Measurements from ENCODE around the gene MARK4.

The MARK4 gene

DNA sequence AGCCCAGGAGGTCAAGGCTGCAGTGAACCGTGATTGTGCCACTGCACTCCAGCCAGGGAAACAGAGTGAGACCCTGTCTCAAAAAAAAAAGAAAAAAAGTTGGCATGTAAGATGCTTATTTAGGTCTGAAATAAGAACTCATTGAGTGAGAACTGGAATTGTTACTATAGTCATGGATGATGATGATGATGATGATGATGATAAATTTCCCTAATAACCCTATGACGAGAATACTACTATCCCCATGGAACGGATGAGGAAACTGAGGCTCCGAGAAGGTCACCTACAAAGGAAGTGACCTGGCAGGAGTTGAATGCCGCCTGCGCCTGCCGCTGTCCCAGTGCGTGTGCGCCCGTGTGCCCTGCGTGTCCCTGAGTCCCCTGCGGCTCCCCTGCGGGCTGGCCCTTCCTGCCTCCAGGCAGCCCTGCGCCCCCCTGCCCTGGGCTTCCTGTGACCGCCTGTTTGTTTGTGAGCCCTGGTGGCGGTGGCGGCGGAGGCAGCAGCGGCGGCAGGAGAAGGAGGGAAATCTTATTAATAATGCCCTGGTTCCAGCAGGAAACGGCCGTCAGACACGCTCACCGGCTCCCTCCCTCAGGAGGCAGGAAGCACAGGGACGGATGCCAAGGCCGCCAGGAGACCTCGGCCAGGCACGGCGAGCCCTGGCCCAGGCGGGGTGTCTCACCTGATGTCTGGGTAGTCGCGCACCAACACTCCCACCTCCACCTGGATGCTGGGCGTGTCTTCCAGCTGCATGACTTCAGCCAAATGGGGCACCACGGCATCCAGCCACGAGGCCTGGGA, 35.5 kb upstream of the MARK4 start:
- in situ Hi-C loops (cut with MboI; ENCODE audit: low pct_unique_long_range_greater_than_20kb, low sequenced_read_pairs, unreplicated experiment) = no loop called here
- TF ChIP-seq, protein P1, sequence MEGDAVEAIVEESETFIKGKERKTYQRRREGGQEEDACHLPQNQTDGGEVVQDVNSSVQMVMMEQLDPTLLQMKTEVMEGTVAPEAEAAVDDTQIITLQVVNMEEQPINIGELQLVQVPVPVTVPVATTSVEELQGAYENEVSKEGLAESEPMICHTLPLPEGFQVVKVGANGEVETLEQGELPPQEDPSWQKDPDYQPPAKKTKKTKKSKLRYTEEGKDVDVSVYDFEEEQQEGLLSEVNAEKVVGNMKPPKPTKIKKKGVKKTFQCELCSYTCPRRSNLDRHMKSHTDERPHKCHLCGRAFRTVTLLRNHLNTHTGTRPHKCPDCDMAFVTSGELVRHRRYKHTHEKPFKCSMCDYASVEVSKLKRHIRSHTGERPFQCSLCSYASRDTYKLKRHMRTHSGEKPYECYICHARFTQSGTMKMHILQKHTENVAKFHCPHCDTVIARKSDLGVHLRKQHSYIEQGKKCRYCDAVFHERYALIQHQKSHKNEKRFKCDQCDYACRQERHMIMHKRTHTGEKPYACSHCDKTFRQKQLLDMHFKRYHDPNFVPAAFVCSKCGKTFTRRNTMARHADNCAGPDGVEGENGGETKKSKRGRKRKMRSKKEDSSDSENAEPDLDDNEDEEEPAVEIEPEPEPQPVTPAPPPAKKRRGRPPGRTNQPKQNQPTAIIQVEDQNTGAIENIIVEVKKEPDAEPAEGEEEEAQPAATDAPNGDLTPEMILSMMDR (IDR thresholded peaks at IDR 0.05; ENCODE audit: extremely low read depth, insufficient read depth, missing control alignments) = no peak
- DNase-seq (ENCODE audit: low spot score) = no peak

DNA sequence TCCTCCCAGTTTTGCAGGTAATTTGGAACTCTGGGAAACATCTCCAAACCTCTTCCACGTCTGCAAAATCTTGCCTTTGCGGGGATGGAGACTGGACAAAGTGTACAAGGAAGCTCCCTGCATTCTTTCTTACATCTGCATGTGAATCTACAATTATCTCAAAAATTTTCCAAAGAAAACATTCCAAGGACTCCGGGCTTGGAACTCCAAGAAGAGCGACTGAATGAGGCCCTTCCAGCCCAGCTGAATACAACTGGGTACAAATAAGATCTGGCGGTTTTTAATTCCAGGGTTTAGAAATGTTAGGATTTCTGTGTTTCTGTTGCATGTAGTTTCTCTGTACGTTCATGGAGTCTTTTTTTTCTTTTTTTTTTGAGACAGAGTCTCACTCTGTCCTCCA, 34.4 kb upstream of the MARK4 start:
- TF ChIP-seq, protein P1 (IDR thresholded peaks at IDR 0.05; ENCODE audit: extremely low read depth, insufficient read depth, missing control alignments) = no peak
- no peak for DNase-seq (ENCODE audit: low spot score)
- in situ Hi-C loops (cut with MboI; ENCODE audit: low pct_unique_long_range_greater_than_20kb, low sequenced_read_pairs, unreplicated experiment) = no loop called here

DNA sequence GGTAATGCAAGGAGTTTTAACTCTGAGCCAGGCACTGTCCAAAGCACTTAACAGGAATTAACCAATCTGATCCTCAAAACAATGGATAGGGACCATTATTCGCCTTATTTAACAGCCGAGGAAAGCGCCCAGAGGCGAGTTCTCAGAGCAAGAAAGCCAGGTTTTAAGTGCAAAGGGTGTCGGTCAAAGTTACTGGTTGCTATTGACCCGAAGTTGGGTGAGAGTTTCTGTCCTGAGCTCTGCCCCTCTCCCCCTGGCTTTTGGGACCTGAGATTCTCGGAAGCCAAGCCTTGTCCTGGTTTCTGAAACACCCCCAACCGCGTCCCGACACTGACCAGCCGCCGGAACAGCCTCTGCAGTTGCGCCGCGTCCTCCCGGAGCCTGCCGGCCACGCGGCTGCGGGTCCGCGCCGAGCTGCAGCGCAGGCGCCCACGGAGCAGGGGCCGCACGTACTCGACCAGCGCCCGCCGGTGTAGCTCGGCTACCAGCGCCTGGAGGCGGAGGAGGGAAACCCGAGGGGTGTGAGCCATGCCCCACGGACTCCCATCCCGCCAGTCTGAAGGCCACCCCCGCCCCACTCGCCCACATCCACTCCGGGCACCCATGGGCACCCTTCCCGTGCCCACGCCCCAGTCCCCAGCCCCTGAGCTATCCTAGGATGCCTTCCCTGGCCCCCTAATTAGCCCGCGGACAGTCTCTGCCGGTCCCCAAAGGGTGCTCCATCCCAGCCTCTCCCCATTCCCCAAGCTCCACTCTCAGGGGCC, 33.7 kb upstream of the MARK4 start:
- no peak for DNase-seq (ENCODE audit: low spot score)
- TF ChIP-seq, protein P1 (IDR thresholded peaks at IDR 0.05; ENCODE audit: extremely low read depth, insufficient read depth, missing control alignments) = no peak
- in situ Hi-C loops (cut with MboI; ENCODE audit: low pct_unique_long_range_greater_than_20kb, low sequenced_read_pairs, unreplicated experiment) = no loop called here

DNA sequence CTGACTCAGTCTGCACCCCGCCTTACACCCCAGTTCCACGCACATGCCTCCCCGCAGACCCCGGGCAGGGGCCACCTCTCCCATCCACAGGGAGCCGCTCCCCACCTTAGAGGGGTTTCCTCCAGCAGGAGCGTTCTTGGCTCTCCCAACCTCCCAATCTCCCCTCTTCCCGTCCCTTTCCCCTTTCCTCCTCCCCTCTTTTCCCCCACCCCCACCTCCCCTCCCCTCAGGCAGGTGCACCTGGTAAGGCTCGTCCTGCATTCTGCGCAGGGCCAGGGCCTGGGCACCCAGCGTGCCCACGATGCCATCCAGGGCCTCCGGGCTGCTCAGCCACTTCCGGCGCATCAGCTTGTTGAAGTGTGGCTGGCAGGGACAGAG, 33.1 kb upstream of the MARK4 start:
- in situ Hi-C loops (cut with MboI; ENCODE audit: low pct_unique_long_range_greater_than_20kb, low sequenced_read_pairs, unreplicated experiment) = no loop called here

DNA sequence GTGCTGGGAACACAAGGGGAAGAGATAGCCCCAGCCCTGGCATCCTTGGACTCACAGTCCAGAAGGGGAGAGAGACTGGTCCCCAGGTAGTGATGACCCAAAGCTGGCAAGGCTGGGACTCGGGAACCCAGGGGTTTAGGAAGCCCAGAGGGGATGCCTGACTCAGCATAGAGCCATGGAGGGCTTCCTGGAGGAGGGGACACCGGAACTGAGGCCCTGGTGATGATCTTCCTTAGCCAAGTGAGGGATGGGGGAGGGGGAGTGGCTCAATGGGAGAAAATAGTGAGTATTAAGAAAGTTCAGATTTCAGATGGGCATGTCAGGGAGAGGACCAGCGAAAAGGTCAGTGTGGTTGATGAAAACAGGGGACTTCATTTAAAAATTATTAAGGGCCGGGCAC, 32.6 kb upstream of the MARK4 start:
- in situ Hi-C loops (cut with MboI; ENCODE audit: low pct_unique_long_range_greater_than_20kb, low sequenced_read_pairs, unreplicated experiment) = no loop called here
- peak; percentile 2 for DNase-seq (ENCODE audit: low spot score)
- TF ChIP-seq, protein P1 (IDR thresholded peaks at IDR 0.05; ENCODE audit: extremely low read depth, insufficient read depth, missing control alignments) = no peak

More for the DNA sequence above, 33.1 kb upstream of the MARK4 start:
- DNase-seq (ENCODE audit: low spot score) = no peak
- TF ChIP-seq, protein P1 (IDR thresholded peaks at IDR 0.05; ENCODE audit: extremely low read depth, insufficient read depth, missing control alignments) = no peak

DNA sequence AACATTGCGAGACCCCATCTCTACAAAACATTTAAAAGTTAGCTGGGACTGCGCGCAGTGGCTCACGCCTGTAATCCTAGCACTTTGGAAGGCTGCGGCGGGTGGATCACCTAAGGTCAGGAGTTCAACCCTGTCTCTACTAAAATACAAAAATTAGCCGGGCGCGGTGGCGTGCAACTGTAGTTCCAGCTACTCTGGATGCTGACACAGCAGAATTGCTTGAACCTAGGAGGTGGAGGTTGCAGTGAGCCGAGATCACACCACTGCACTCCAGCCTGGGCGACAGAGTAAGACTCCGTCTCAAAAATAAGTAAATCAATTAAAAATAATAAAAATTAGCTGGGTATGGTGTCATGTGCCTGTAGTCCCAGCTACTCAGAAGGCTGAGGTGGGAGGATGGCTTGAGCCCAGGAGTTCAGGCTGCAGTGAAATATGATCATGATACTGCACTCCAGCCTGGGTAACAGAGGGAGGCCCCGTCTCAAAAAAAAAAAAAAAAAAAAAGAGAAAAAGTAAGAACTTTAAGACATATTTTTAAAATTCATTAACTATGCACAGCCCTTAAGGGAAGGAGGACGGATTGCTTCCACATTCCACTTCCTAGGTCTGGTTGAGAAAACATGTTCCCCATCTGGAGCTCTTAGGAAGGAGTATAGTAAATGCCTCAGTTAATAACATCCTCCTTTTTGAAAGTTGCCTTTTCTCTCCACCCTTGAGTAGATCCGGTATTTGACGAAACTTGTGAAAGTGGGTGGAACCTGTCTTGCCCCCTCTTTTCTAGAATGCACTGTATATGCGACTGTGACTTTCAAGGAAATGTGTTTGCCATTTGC, 31.9 kb upstream of the MARK4 start:
- DNase-seq (ENCODE audit: low spot score) = peak; percentile 7
- in situ Hi-C loops (cut with MboI; ENCODE audit: low pct_unique_long_range_greater_than_20kb, low sequenced_read_pairs, unreplicated experiment) = no loop called here
- TF ChIP-seq, protein P1 (IDR thresholded peaks at IDR 0.05; ENCODE audit: extremely low read depth, insufficient read depth, missing control alignments) = no peak

Data from GM13977 (cell line).